Panc1 (cell line): ENCODE measurements around the gene SREK1.

Experiments used
- TCF7L2 ChIP-seq: IDR thresholded peaks from 2 replicates; pipeline ENCODE4 v1.6.1; 2011; ENCODE audit warnings: mild to moderate bottlenecking, low read depth, low read length, inconsistent platforms
- TF ChIP-seq, protein P1 (sequence below): fragments of 450-650 bp; IDR thresholded peaks from 2 replicates; pipeline ENCODE4 v1.5.1; 2017; ENCODE audit warnings: mild to moderate bottlenecking

DNA sequence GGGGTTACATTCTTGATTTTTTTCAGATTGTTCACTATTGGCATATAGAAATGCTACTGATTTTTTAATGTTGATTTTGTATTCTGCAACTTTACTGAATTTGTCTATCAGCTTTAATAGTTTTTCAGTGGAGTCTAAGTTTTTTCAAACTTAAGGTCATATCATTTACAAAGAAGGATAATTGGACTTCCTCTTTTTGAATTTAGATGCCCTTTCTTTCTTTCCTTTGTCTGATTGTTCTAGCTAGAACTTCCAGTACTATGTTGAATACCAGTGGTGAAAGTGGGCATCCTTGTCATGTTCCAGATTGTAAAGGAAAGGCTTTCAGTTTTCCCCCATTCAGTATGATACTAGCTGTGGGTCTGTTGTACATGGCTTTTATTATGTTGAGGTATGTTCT lies 49.3 kb downstream of the SREK1 start:
- TF ChIP-seq, protein P1, sequence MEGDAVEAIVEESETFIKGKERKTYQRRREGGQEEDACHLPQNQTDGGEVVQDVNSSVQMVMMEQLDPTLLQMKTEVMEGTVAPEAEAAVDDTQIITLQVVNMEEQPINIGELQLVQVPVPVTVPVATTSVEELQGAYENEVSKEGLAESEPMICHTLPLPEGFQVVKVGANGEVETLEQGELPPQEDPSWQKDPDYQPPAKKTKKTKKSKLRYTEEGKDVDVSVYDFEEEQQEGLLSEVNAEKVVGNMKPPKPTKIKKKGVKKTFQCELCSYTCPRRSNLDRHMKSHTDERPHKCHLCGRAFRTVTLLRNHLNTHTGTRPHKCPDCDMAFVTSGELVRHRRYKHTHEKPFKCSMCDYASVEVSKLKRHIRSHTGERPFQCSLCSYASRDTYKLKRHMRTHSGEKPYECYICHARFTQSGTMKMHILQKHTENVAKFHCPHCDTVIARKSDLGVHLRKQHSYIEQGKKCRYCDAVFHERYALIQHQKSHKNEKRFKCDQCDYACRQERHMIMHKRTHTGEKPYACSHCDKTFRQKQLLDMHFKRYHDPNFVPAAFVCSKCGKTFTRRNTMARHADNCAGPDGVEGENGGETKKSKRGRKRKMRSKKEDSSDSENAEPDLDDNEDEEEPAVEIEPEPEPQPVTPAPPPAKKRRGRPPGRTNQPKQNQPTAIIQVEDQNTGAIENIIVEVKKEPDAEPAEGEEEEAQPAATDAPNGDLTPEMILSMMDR, result no peak
- TF ChIP-seq TCF7L2, result no peak
